ENCODE measurements around the gene SRRM1. TPM values are rescaled to one million over a fixed set of nuclear protein-coding genes. Genes with fewer than 3 reads are reported as not detected.

The SRRM1 gene
- total and polyA plus RNA-seq, 2 experiments from 2014 or later: 118 to 666 TPM

GRCh38 chr1:24654010-24654409, 10.9 kb downstream of the SRRM1 start:
- Histone ChIP-seq H2AFZ (no peak overlapping the region), H3K27ac (ENCODE audit: low read depth) (no peak overlapping the region), H3K4me1 (ENCODE audit: insufficient read depth) (no peaks in the 10 kb centered on the region), H4K20me1 (replicated peaks; ENCODE audit: insufficient read depth) (peaks cover 26% of the 10 kb centered on the region), H3F3A (replicated peaks; ENCODE audit: low read depth) (peaks cover 25% of the 10 kb centered on the region; the same call in 1 of the 2 replicates), H3K36me3 (ENCODE audit: insufficient read depth) (peaks cover 96% of the 10 kb centered on the region), H3K9me2 (ENCODE audit: insufficient read depth) (no peaks in the 10 kb centered on the region), H3K4me3 (no peak overlapping the region), H3K79me2 (replicated peaks; ENCODE audit: insufficient read depth) (peaks cover 86% of the 10 kb centered on the region), H3K4me2 (no peak overlapping the region), H3K27me3 (ENCODE audit: insufficient read depth) (no peaks in the 10 kb centered on the region)
- DNase-seq (ENCODE audit: low spot score) (no peak), ATAC-seq (no peak)
- H3K27me3 Mint-ChIP-seq (ENCODE audit: insufficient read depth, low read depth, poor library complexity): no peaks in the 10 kb centered on the region
- TF ChIP-seq JUNB (IDR thresholded peaks at IDR 0.05; ENCODE audit: unreplicated experiment) (no peak), CREB1 (CRISPR knock-in tag; IDR thresholded peaks at IDR 0.05; ENCODE audit: low read depth) (no peak), ETS1 (IDR thresholded peaks at IDR 0.05) (no peak), ZNF331 (CRISPR knock-in tag; IDR thresholded peaks at IDR 0.05; ENCODE audit: low read depth) (no peak)
- H3K4me3 Mint-ChIP-seq: no peak overlapping the region
- no peaks in the 10 kb centered on the region for H3K4me1 Mint-ChIP-seq
- no peak overlapping the region for H3K27ac Mint-ChIP-seq
- no peaks in the 10 kb centered on the region for H3K9me3 Mint-ChIP-seq
- H3K36me3 Mint-ChIP-seq (ENCODE audit: low read depth): peaks cover 94% of the 10 kb centered on the region

GRCh38 chr1:24656046-24656445, 12.9 kb downstream of the SRRM1 start:
- DNase-seq (ENCODE audit: low spot score): no peak
- H3K79me2 ChIP-seq (replicated peaks; ENCODE audit: insufficient read depth): peaks cover 81% of the 10 kb centered on the region
- peaks cover 91% of the 10 kb centered on the region for H3K36me3 Mint-ChIP-seq (ENCODE audit: low read depth)
- TF ChIP-seq ZNF462 (CRISPR knock-in tag; IDR thresholded peaks at IDR 0.05): no peak
- no peak for TF ChIP-seq NANOG (IDR thresholded peaks at IDR 0.05; ENCODE audit: borderline replicate concordance)
- TF ChIP-seq POLR2AphosphoS5 (IDR thresholded peaks at IDR 0.05; ENCODE audit: low read depth): no peak
- TF ChIP-seq JUNB (IDR thresholded peaks at IDR 0.05; ENCODE audit: unreplicated experiment): no peak
- TF ChIP-seq EZH2phosphoT487 (IDR thresholded peaks at IDR 0.05; ENCODE audit: unreplicated experiment): no peak
- no peak for TF ChIP-seq ETS1 (IDR thresholded peaks at IDR 0.05)
- no peak for TF ChIP-seq STAT1 (IDR thresholded peaks at IDR 0.05; ENCODE audit: unreplicated experiment)
- no peak for TF ChIP-seq REST (IDR thresholded peaks at IDR 0.05; ENCODE audit: unreplicated experiment)
- TF ChIP-seq ZNF331 (CRISPR knock-in tag; IDR thresholded peaks at IDR 0.05; ENCODE audit: low read depth): no peak

More at GRCh38 chr1:24656046-24656445, 12.9 kb downstream of the SRRM1 start:
- Mint-ChIP-seq H3K4me1 (no peaks in the 10 kb centered on the region), H3K4me3 (no peak overlapping the region), H3K9me3 (no peaks in the 10 kb centered on the region), H3K27me3 (ENCODE audit: insufficient read depth, low read depth, poor library complexity) (no peaks in the 10 kb centered on the region), H3K27ac (no peak overlapping the region)
- Histone ChIP-seq H3K36me3 (ENCODE audit: insufficient read depth) (peaks cover 96% of the 10 kb centered on the region), H3F3A (replicated peaks; ENCODE audit: low read depth) (peaks cover 15% of the 10 kb centered on the region; the same call in 1 of the 2 replicates), H3K4me3 (no peak overlapping the region), H3K4me1 (ENCODE audit: insufficient read depth) (no peaks in the 10 kb centered on the region), H3K4me2 (no peak overlapping the region), H2AFZ (no peak overlapping the region), H4K20me1 (replicated peaks; ENCODE audit: insufficient read depth) (peaks cover 29% of the 10 kb centered on the region), H3K9me2 (ENCODE audit: insufficient read depth) (no peaks in the 10 kb centered on the region), H3K27me3 (ENCODE audit: insufficient read depth) (no peaks in the 10 kb centered on the region), H3K27ac (ENCODE audit: low read depth) (no peak overlapping the region; the same call in 1 of the 2 replicates)
- no peak for ATAC-seq
